ENCODE measurements around the gene CIAO2A. TPM values are rescaled to one million over a fixed set of nuclear protein-coding genes. Genes with fewer than 3 reads are reported as not detected.
"Not testable (repeated sequence)": the region's sequence is repeated elsewhere in the genome, so short reads cannot be mapped to it uniquely, and the experiment has no call there.

The CIAO2A gene
- total RNA-seq, 2 experiments from 2014 or later, result 78.7 to 84.7 TPM

- peak overlapping the region; percentile 29 for H3K4me3 ChIP-seq (ENCODE audit: low read depth, low read length, poor library complexity, severe bottlenecking)
- H3K4me2 ChIP-seq (ENCODE audit: low read length), result peak overlapping the region; percentile 90
- peaks cover 64% of the 10 kb centered on the region; the same call in 1 of the 2 replicates for H3K79me2 ChIP-seq (ENCODE audit: insufficient read depth, low read depth, low read length)
- peak overlapping the region; percentile 44 for H3K27ac ChIP-seq (ENCODE audit: low read depth, low read length, poor library complexity, severe bottlenecking)
- H2AFZ ChIP-seq (ENCODE audit: low read length), result no peak overlapping the region
- H3K9me3 ChIP-seq (ENCODE audit: low read length), result no peaks in the 10 kb centered on the region
- peaks cover 10% of the 10 kb centered on the region; the same call in 1 of the 2 replicates for H4K20me1 ChIP-seq (ENCODE audit: insufficient read depth, low read length)
- H3K9me2 ChIP-seq (ENCODE audit: insufficient read depth, low read length), result no peaks in the 10 kb centered on the region
- intact Hi-C loops (cut with micrococcal nuclease; ENCODE audit: unreplicated experiment), result loop anchor here (5.0 to 10.0 kb wide), 2 partner anchors 293 to 615 kb away; partner anchors contain the start of gene PCLAF
- POLR2A ChIA-PET, result no interaction called here
- peaks cover 45% of the 10 kb centered on the region for H3K4me1 ChIP-seq (ENCODE audit: insufficient read depth, low read length, poor library complexity, severe bottlenecking)
- peak; percentile 67 for DNase-seq (ENCODE audit: low spot score)
- peaks cover 45% of the 10 kb centered on the region for H3K36me3 ChIP-seq (ENCODE audit: insufficient read depth, low read length)
- no TSS peak for BruUV-seq (replicated peaks)
- no peak for TF ChIP-seq CTCF (conservative IDR thresholded peaks at IDR 0.05; ENCODE audit: low read length)
- no peak for TF ChIP-seq EZH2phosphoT487 (IDR thresholded peaks at IDR 0.05; ENCODE audit: borderline replicate concordance, low read depth, low read length)
- CTCF ChIA-PET (ENCODE audit: unreplicated experiment), result no interaction called here
Observed at GRCh38 chr15:64089543-64090280, 3.9 kb downstream of the CIAO2A start.

- H3K79me2 ChIP-seq (ENCODE audit: insufficient read depth, low read depth, low read length), result peaks cover 5% of the 10 kb centered on the region; the same call in 1 of the 2 replicates
Observed at GRCh38 chr15:64082757-64083156, 10.9 kb downstream of the CIAO2A start.

GRCh38 chr15:64073496-64073895, 20.1 kb downstream of the CIAO2A start:
- peaks cover 57% of the 10 kb centered on the region for H3K36me3 ChIP-seq (ENCODE audit: insufficient read depth, low read length)
- BruUV-seq (replicated peaks); H3K4me2 ChIP-seq (ENCODE audit: low read length); H3K9me2 ChIP-seq (ENCODE audit: insufficient read depth, low read length); H3K27ac ChIP-seq (ENCODE audit: low read depth, low read length, poor library complexity, severe bottlenecking); intact Hi-C loops (cut with micrococcal nuclease; ENCODE audit: unreplicated experiment); H2AFZ ChIP-seq (ENCODE audit: low read length); H3K4me1 ChIP-seq (ENCODE audit: insufficient read depth, low read length, poor library complexity, severe bottlenecking); H3K4me3 ChIP-seq (ENCODE audit: low read depth, low read length, poor library complexity, severe bottlenecking); DNase-seq (ENCODE audit: low spot score); CTCF ChIA-PET (ENCODE audit: unreplicated experiment); H4K20me1 ChIP-seq (ENCODE audit: insufficient read depth, low read length); H3K79me2 ChIP-seq (ENCODE audit: insufficient read depth, low read depth, low read length); H3K9me3 ChIP-seq (ENCODE audit: low read length): not testable (repeated sequence)
- POLR2A ChIA-PET, result interaction anchor here (0.6 kb wide), 1 partner anchor 605 kb away, joined by 3 read pairs; no protein-coding TSS in a partner anchor

More at GRCh38 chr15:64082757-64083156, 10.9 kb downstream of the CIAO2A start:
- no peaks in the 10 kb centered on the region for H3K4me1 ChIP-seq (ENCODE audit: insufficient read depth, low read length, poor library complexity, severe bottlenecking)
- no peak overlapping the region for H3K4me2 ChIP-seq (ENCODE audit: low read length)
- H3K36me3 ChIP-seq (ENCODE audit: insufficient read depth, low read length), result peaks cover 72% of the 10 kb centered on the region
- no peaks in the 10 kb centered on the region for H3K9me2 ChIP-seq (ENCODE audit: insufficient read depth, low read length)
- DNase-seq (ENCODE audit: low spot score), result no peak
- H3K27ac ChIP-seq (ENCODE audit: low read depth, low read length, poor library complexity, severe bottlenecking), result no peak overlapping the region
- H4K20me1 ChIP-seq (ENCODE audit: insufficient read depth, low read length), result no peaks in the 10 kb centered on the region
- ChIA-PET CTCF (ENCODE audit: unreplicated experiment) (no interaction called here), POLR2A (no interaction called here)
- intact Hi-C loops (cut with micrococcal nuclease; ENCODE audit: unreplicated experiment), result no loop called here
- no peak for TF ChIP-seq EZH2phosphoT487 (IDR thresholded peaks at IDR 0.05; ENCODE audit: borderline replicate concordance, low read depth, low read length)
- no peak for TF ChIP-seq CTCF (conservative IDR thresholded peaks at IDR 0.05; ENCODE audit: low read length)
- H3K9me3 ChIP-seq (ENCODE audit: low read length), result no peaks in the 10 kb centered on the region
- no peak overlapping the region for H2AFZ ChIP-seq (ENCODE audit: low read length)
- BruUV-seq (replicated peaks), result TSS peak; percentile 23
- no peak overlapping the region for H3K4me3 ChIP-seq (ENCODE audit: low read depth, low read length, poor library complexity, severe bottlenecking)
